ENCODE results near the gene EPM2AIP1. TPM values are rescaled to one million over a fixed set of nuclear protein-coding genes. Genes with fewer than 3 reads are reported as not detected.
A peak's percentile ranks its signal among the peaks of the same experiment; 100 is the strongest.
"Not testable (repeated sequence)": the region's sequence is repeated elsewhere in the genome, so short reads cannot be mapped to it uniquely, and the experiment has no call there.

The EPM2AIP1 gene
- total RNA-seq, 1 donor from 2014 or later: 14.6 TPM

DNA sequence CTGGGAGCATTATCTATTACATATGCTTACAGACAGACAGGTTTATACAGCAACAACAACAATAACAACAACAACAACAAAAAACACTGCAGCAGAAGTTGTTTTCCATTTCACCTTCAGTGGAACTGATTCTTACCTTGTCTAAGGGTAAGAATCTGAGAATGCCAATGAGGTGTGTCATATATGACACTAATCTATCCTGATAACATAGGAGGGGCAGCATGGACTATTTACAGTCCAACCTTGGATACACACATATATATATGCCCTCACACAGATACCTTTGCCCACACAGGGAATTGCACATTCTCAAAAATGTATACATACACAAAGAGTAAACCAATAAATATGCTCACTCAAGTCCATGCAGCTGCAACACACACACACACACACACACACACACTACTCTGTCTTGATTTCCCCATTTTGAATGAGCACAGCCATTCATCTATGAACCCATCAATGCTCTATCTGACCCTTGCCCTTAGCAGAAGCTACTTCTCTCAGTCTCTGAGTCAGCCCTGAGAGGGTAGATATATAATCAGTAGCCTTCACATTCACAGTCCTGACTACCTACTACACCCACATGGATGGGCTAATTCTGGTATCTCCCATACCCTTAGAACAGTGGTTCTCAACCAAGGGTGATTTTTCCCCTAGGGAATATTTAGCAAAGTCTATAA lies 38.3 kb downstream of the EPM2AIP1 start:
- no peak for DNase-seq (ENCODE audit: low read depth)

DNA sequence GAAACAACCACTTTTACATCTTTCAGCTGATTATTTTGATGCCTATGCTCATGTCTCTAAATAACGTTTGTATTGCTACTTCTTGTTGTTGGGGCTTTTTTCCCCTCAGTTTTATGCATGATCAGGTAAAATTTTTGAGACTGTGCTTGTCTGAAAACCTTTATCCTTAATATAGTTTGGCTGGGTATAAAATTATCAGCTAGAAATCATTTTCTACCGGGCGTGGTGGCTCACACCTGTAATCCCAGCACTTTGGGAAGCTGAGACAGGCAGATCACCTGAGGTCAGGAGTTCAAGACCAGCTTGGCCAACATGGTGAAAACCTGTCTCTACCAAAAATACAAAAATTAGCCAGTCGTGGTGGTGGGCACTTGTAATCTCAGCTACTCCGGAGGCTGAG lies 45.1 kb downstream of the EPM2AIP1 start:
- not testable (repeated sequence) for DNase-seq (ENCODE audit: low read depth)

DNA sequence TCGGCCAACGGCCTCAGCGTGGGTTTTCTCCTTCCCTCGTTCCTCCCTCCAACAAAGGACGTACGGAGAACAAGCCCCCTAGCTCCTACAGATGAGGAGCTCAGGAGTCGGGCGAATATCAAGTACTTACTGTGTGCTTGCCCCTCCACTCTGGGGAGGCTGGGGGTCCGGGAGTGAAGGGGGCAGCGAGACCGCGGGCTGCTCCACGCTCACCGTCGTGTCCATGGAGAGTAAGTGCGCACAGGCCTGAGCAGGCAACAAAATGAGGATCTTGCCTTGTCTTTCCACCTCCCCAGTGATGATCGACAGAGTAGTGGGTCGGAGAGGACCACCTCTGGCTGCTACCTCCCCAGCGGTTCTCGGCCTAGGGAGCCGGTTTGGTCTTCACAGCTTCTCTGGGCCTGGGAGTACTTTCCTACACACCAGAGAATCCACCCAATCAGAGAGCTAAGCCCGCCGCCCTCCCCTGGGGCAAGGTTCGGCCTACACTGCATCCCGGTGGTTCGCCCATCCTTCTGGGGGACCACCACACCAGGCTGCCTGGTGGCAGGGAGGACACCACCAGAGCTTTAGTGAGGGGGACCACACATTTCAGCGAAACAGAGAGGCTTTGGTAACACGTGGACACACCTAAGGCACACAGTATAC lies 47.5 kb downstream of the EPM2AIP1 start:
- DNase-seq (ENCODE audit: low read depth): no peak

DNA sequence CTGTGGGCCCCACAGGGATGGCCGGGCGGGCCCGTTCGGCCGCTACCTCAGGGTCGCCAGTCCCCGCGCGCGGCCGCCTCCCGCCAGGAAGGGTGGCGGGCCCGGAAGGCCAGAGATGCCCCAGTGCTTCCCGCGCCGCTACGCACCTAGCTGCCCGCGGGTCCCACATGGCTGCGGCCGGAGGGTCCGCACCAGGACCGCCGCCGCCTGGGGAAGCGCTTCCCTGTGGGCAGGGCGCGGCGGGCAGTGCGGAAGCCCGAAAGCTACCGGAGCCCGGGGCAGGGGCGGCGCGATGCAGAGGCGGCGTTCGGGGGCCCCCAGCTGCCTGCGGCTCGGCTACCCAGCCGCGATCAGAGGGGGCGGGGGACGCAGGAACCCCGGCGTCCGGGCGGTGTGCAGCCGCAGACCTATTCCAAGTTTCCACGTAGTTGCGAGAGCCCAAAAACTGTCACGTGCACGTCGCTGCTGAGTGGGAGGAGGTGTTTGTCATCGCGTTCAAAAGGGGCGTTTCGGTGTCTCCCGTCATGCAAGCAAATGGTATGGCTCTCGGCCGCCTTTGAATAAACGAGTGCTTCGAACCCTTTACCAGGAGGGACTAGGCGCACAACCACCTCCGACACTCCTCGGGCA lies 48.2 kb downstream of the EPM2AIP1 start, which contains the start of gene TRANK1:
Gene TRANK1, minus strand, starts transcription at position 414 of the 630 bp plus-strand sequence. Its CDS starts 245 bp downstream, at position 169.
- no peak for DNase-seq (ENCODE audit: low read depth)

DNA sequence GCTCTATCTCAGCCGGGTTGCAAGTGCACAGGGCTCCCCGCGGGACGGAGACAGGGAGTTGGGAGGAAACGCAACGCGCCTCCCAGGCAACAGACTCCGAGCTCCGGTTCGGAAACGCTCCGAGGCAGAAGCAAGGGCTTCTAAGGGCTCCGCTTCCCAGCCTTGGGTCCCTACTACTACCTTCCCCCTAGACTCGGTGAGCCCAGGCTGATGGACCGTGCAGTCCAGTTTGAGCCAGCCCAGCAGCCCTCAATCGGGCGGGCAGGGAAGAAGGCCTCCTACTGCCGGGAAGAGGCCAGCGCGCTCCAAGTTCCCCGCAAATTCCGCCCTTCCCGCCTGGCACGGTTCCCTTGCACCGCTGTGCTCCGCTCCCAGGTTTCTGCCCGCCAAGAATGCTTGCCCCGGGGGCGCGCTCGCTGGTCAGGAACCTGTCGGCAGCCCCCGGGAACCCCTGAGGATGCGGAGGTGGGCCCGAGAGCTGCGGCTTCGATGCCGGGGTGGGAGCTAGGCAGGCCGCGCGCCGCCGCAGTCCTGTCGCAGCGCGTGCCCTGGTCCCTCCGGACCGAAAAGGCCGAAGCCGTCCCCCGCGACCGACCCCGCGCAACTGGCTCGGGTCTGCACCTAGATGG lies 48.8 kb downstream of the EPM2AIP1 start:
- peak; percentile 29 for DNase-seq (ENCODE audit: low read depth)

DNA sequence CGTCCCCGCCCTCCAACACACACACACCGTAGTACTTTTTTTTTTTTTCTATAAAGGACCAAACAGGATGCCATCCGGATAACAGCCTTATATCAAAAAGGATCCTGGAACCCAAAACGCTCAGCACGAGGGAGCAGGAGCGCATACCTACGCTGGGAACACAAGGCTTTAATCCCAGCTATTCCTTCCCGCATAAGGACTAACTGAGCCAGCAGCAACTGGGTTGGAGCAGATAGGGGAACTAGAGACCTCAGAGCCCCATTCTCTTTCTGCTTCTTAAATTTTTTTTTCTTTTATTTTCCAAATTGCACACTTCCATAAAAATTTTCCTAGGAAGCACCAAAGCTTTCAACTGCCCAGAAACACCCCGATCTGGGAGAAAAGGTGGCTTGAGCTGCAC lies 49.3 kb downstream of the EPM2AIP1 start:
- no peak for DNase-seq (ENCODE audit: low read depth)

DNA sequence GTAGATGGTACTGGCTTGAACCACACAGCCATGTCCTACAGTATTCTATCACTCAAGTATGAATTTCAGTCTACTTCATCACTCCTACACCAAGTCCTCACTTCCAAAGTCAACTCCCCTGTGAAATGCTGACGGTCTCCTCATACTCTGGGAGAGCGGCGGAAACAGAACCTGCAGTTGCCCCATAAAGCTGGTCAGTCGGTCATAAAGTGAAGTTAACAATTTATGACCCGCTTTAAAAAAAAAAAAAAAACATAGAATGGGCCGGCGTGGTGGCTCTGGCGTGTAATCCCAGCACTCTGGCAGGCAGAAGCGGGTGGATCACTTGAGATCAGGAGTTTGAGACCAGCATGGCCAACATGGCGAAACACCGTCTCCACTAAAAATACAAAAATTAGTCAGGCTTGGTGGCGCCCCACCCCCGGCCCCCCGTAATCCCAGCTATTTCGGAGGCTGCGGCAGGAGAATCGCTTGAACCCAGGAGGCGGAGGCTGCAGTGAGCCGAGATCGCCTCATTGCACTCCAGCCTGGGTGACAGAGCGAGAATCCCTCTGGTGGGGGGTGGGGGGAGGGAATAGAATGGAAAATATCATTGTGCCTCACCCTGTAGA lies 50.2 kb downstream of the EPM2AIP1 start:
- DNase-seq (ENCODE audit: low read depth): no peak

DNA sequence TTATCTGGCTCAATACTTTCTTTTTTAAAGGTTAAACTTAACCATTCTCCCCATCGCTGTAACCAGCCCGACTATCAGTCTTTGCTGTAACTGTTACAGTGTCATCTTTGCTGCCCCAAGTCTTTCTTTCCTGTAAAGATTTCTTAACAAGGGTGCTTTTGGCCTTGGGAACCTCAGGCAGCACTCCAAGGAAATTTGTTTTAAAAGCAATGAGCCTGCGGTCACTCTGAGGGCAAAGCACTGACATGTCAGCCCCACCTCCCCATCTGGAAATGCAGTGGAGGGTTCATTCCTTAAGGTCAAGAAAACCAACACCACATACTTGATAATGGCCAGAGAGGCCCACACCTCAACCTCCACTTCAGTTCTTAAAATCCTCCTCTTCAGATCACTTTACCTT lies 51.3 kb downstream of the EPM2AIP1 start:
- no peak for DNase-seq (ENCODE audit: low read depth)

DNA sequence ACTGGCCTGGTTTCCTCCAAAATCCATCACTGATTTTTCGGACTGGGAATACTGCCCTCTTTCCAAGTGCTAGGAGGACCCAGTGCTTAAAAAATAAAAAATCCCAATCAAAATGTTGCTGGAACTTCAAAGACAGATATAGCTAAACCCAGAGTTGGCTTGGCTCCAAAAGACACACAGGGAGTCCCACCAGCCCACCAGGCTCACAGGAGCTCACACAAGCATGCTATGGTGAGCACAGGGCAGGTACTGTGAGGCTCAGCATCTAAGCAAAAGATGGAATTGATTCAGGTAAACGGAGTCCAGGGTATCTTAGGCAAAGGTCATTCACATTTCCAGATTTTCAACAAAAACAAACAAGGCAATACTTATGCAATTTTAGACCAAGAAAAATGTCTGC lies 51.8 kb downstream of the EPM2AIP1 start:
- no peak for DNase-seq (ENCODE audit: low read depth)

DNA sequence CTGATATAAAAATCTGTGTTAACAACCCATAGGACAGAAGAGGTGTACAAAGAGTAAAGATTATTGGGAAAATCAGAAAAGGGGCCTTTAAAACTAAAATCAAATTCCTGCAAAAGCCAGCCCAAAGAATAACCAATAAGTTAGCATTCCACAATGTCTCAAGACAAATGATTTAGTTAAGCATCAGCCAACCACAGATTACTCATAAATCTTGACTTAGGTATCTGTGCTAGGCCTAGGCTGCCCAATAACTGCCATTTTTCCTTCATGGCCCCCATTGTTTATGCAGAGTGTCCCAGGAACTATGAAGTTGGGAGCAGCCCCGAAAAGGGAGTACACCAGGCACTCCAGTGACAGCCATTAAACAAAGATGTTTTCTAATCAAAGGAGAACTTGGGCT lies 55.4 kb downstream of the EPM2AIP1 start:
- DNase-seq (ENCODE audit: low read depth): peak; percentile 36

Other genes with a start within 250 kb of the EPM2AIP1 start
- not detected in 2 replicates for gene DCLK3, start 228.6 kb downstream of the EPM2AIP1 start, total RNA-seq
- 12.7 and 31.1 TPM in 2 replicates for gene TRANK1, start 48.1 kb downstream of the EPM2AIP1 start, total RNA-seq
- 41.9 and 42.7 TPM in 2 replicates for gene MLH1, start 387 bp upstream of the EPM2AIP1 start, total RNA-seq
- 76.9 and 104 TPM in 2 replicates for gene LRRFIP2, start 181.5 kb upstream of the EPM2AIP1 start, total RNA-seq